Fibroblast of skin of left biceps (primary cell): ENCODE data around the gene CDK5.

Experiments
- DNase-seq, 2 experiments: peaks; one replicate each; pipeline ENCODE4 v3.0.0-alpha.2; 2013; ENCODE audit warnings: low read depth in 2 of 2

Gene CDK5

DNA sequence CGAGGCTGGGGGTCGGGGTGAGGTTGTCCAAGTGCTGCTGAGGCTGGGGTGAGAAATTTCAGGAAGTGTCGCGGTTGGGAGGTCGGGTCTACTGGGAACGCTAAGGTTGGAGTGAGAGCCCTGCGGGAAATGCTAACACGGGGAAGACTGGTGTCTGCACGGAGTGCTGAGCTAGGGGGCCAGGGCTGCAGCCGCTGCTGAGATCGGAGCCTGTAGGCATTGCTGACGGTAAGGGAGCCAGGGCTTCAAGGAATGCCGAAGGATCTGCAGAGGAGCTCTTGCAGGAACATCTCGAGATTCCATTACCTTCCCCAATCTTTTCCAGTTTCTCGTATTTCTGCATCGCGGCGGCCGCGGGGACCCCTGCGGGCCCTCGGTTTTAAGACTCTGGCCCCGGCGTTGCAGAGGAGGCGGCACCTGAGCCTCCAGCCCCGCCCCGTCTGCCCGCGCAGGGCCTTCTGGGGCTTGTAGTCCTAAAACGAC, at the start of gene CDK5:
TSS of gene CDK5 (minus strand) at position 392 of the 483 bp plus-strand sequence. CDS start at position 343, 49 bp downstream.
- DNase-seq, result no peak

DNA sequence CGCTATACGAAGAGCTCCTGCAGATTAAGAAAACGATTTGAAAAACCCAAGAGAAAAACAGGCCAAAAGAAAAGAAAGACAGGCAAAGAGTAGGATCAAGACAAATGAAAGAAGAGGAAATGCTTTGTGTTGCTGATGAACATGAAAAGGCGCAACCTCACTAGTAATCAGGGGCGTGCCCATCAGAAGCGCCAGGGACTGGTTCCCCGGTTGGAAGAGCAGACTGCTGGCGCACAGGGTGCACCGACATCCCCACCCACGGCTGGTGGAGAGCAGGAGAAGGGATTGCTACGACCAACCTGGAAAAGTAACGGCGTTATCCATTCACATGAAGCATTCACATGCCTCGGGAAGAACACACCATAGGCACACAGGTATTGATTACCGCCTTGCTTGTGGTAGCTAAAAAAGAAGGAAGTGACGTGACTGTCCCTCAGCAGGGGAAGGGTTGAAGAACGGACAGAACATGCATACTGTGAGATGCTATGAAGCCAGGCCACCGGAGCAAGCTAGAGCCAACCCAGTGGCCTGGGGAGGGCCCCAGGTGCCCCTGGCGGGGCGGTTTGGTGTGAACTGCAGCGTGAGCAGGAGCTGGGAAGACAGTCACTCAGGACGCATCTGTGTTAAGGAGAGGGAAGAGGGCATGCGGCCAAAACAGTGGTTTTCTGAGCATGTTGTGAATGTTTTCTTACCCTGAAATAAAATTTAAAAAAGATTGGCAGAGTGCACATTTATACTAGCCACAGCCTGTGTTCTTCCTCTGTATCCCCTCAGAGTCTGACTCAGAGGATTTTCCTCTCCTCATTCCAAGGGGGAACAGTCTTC, 46.9 kb upstream of the CDK5 start:
- peak; percentile 78 to 82 for DNase-seq

DNA sequence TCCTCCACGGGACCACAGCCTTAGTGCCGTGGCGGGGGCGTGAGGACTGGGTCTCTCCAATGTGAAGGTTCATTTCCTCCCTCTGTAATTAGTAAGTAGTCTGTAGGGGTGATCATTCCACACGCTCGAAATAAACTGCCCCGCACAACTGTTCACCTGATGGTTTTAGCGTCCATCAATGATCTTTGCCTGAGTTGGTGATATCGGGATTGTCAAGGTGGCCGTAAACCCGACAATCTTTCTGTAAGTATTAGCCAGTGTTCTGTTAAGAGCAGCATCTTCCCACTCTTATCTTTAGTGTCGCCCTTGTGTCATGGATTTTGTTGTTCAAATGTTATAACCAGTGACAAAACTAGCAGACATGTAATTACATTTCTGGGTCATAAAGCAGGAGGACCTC, 46.3 kb upstream of the CDK5 start:
- DNase-seq, result no peak

DNA sequence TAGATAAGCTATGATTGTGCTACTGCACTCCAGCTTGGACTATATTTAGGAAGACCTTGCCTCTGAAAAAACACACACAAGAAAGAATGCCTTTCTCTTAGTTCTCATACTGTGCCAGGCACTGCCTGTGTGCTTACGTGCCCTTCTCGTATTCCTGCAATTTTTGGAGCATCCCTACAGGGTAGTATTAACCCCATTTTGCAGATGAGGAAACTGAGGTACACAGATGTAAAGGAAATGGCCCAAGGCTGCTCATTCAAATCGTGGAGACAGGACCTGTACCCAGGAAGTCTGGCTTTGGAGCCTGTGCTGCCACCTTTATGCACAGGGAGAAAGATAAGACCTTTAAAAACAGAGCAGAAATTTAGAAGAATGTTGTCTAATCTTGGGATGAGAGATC, 45.3 kb upstream of the CDK5 start:
- no peak for DNase-seq

DNA sequence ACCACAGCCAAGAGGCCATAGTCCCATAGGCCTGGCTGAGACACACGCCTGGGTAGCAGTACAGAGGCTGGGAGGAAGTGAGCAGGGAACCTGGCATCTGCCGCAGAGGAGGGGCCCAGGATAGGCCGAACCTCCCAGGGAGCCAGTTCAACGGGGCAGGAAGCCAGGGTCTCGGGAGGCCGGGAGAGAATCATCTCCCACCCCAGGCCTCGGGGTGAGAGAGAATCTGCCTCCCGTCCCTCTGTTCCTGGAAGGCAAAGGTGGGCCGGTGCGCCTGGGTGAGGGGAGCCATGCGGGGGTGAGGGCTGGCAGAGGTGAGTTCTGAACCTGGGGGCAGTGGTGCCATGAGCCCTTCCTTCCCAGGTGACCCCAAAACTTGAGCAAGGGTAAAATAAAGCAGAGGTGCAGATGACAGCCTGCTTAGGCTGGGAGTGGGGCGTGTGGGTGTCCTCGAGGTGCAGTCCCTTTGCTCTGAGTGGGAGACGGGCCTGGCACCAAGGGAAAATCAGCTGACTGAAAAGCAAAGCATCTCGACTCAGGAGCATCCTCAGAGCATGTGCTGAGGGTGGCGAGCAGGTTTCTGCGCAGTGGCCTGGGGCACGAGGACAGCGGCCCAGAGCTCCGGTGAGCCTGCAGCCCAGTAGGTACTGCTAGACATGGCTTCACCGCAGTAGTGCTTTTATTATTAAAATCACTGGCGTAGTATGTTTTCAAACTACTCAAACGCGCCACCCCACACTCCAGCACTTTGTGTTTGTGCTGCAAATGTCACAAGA, 44.1 kb upstream of the CDK5 start:
- no peak for DNase-seq

DNA sequence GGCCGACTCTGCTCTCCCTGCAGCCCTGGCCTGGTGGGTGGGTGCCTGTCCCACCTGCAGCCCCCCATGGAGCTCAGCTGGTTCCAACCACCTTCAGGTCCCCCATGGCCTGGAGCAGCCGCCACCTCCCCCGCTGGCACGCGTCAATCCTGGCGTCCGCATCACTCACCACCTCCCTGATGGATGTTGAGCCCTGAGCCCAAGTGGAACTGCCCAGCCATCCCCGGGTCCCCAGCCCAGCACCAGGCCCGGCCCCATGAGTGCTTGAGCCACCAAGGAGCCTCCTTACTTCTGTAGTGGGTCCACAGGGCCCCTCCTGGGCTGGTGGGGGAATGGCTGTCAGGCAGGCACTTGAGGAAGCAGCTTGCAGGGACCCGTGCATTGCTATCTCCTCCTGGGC, 43.2 kb upstream of the CDK5 start:
- no peak for DNase-seq

DNA sequence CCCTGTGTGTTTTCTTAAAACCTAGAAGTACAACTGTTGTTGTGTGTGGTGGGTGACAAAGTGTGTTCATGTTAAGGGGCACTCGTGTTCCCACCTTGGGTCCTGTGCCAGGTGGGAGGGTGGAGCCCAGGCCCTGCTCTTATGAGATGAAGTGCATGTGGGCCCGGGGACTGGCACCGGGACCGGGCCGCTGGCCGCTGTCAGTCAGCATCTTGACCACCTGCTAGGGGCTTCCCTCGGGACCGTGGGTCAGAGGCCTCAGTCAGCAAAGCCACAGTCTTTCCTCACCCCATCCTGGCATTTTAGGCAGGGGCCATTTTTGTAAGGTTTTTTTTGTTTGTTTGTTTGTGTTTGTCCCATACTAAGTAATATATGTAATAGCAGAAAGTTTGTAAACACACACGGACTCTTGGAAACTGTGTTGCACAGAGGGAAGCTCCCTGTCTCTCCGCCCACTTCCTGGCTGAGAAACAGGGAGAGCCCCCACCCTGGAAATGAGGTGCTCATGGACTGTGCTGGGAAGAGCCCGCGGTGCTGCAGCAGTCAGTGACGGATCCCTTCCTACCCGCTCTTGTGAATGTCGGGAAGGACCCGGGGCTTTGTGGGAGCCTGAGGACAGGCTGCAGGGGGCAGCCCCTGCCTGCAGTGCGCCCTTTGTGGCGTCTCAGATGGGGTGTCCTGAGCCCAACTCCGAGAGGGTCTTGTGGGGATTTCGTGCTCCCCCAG, 42.0 kb upstream of the CDK5 start:
- DNase-seq, result no peak

DNA sequence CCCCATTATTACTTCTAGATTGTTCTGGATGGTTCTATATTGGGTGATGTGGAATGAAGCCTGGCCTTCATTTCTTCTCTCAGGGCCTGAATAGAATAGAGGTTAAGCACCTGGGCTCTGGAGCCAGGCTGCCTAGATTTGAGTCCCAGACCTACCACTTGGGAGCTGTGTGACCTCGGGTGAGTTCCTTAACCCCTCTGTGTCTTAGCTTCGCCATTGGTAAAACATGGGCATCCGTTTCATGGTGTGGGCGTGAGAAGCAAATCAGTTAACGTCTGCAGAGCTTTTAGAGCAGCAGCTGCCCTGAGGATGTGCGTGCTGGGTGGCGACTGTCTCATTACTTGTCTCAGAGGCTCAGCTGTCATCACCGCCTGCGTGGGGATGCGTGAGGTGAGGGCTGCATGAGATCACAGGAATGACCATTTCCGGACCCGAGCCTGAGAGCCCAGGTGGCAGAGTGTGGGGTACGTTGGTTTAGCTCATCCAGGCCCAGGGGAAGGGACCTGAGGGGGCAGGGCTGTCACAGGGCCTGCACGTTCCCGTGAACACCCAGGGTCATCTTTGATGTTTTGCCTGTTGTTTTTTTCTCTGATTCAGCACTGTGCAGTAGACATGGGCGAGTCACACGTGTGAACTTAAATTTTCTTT, 38.3 kb upstream of the CDK5 start:
- no peak for DNase-seq

DNA sequence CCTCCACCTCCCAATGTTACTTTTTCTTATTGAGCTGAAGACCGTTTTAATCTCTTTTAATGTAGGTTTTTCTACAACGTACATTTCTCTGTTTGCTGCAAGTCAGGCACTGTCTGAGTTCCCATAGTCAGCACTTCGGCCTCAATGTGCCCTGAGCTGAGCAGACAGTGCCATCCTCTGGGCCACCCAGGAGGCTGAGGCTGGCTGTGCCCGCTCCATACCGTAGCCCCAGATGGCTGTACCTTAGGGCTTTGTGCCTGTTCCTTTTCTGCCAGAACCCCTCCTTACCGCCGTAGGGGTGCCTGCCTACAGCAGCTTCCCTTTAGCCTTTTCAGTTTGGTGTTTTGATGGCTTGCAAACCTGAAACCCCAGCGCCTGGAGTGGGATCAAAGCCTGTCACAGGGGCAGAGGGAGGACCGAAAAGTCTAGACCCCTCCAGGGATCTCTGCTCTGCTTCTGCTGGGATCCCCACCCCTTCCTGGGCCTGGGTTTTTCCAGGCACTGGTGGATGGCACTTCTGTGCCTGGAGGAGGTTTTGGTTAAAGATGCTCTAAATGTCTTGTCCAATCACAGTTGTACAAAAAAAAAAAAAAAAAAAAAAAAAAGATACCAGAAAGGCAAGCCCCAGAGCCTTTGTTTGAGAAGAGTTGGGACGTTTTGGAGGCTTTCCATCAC, 37.6 kb upstream of the CDK5 start:
- DNase-seq, result no peak

DNA sequence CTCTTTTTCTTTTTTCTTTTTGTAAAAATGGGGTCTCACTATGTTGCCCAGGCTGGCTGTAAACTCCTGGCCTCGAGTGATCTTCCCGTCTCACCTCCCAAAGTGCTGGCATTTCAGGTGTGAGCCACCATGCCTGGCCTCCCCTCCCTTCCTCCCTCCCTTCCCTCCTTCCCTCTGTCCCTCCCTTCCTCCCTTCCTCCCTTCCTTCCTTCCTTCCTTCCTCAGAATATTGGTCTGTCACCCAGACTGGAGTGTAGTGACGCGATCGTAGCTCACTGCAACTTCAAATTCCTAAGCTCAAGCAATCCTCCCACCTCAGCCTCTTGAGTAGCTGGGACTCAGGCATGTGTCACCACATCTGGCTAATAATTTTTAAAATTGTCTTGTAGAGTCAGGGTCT, 37.0 kb upstream of the CDK5 start:
- no peak for DNase-seq

DNA sequence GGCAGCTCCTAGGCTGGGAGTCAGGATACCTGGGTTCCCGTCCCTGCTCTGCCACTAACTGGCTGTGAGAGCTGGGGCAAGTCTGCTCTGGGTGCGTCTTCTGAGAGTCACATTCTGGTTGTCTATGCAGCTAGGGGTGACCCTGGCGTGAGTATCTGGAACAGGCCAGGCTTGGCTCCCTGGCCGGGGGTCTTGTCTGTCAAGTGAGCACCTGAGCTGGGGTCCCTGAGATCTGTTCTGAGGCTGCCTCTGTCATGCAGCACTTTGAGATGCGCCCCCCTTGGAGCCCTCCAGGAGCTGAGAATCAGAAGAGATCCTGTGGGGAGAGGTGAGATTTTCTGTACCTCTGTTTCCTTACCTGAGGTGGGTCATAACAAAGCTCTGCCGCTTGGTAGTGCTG, 36.1 kb upstream of the CDK5 start:
- DNase-seq, result no peak

DNA sequence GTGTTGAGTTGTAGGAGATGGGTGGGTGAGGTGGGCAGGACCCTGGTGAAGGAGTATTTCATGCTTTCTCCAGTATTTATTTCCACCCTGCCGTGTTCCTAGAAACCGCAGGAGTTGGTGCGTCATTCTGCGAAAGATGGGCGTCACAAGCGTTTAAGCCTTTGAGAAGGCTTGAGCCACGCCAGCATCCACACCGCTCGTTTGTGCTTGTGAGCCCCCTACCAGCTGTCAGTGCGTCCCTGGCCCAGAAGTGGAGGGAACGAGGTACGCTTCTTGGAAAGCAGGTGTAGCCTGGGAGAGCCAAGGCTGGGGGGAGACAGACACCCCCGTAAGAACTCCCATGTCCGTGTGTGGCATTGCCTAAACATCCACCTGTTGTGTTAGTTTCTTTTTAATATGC, 34.3 kb upstream of the CDK5 start:
- no peak for DNase-seq

DNA sequence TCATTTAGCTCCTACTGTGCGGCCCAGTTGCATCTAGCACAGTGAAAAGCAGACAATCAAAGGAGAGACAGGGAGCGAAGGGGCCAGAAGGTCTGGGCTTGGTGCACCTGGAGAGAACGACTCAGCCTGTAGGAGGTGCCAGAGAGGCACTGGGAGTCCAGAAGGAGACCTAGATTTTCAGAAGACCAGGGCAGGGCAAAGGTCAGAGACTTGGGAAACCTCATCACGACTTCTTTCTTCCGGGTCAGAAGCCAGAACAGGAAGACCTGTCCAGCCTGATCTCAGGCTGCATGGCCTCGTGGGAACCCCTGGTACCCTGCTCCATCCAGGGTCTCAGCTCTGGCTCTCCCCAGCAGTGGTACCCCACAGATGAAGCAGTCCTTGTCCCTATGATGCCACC, 33.7 kb upstream of the CDK5 start:
- no peak for DNase-seq

DNA sequence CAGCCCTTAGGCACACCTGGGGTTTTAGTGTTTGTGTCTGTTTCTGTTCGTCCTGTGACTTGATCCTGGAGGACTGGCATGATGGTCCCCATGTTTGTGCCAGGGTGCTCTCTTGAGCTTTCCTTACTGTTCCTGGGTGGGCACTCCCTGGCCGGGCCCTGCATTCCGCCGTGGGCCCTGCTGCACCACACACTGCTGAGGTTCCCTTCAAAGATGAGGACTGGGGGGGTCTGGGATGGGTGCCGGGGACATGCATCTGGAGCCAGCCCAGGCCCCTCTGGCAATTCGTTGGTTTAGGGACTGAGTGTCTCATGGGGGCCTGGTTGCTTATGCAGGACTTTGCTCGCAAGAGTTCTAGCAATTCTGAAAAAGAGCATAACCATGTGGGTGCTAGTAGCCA, 33.3 kb upstream of the CDK5 start:
- no peak for DNase-seq

DNA sequence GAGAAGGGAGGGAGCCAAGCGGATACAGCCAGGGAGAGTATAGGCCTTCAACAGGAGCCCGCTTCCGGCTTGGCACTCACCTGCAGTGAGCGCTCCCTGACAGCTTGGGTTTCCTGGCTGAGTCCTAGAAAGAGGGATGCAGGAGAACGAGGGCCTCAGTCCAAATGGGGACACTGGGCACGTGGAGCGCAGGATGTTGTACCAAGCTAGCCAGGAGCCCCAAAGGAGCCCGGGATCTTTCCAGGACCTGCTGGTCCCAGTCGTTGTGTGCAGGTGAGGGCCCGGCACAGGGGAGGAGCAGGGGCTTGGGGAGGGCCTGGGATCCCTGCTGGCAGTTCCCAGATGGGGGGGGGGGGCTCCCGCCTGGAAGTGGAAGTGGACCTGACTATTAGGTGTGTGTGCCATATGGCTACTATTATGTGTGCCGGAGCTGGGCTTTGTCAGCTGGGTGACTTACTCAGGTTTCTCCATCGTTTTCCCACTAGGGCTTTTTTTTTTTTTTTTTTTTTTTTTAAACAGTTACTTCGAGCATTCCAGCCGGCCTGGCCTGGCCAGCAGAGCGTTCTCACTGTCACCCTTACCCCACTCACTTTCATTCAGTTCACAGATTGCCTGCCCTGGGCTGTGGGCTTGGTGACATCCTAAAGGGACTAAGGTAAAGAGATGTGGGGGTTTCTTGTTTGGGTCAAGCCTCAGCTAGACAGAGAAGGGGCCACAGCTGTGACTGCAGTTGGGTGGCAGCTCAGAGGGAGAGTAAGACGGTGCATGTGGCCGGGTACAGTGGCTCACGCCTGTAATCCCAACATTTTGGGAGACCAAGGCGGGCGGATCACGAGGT, 32.4 kb upstream of the CDK5 start:
- no peak for DNase-seq

DNA sequence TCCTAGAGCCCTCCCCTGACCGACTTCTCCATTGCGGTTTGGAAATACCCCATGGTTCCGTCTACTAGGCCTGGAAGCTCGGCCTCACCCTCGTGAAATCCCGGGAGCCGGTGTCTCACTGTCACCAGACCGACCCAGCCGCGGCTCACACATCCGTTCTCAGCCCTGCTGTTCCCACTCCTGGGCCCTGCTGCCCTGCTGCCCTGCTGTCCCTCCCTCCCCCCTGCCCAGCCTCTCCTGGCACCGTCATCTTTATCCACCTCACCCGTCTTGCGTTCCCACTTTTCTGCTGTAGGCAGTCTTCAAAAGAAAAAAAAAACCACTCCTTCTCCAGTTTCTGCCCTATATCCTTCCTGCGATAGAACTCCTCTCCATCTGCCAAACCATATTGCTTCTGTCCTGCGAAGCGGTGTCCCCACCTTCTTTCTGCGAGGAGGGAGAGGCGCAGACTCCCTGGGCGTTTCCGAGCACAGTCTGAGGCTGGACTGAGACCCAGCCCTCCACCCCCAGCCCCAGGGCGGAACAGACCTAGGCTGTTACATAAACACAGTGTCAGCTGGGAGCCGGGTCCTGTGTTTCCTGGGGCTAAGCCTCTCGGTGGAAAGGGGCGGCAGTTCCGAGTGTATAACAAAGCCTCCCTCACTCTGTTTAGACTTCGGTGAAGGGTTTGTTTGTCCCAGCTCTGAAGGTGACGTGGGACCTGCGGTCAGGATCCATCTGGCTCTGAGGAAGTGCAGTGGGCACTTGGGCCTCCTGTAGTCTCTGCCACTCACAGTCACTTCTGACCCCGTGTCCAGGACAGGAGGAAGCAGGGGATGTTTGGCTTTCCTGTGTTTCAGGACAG, 31.4 kb upstream of the CDK5 start:
- no peak for DNase-seq

DNA sequence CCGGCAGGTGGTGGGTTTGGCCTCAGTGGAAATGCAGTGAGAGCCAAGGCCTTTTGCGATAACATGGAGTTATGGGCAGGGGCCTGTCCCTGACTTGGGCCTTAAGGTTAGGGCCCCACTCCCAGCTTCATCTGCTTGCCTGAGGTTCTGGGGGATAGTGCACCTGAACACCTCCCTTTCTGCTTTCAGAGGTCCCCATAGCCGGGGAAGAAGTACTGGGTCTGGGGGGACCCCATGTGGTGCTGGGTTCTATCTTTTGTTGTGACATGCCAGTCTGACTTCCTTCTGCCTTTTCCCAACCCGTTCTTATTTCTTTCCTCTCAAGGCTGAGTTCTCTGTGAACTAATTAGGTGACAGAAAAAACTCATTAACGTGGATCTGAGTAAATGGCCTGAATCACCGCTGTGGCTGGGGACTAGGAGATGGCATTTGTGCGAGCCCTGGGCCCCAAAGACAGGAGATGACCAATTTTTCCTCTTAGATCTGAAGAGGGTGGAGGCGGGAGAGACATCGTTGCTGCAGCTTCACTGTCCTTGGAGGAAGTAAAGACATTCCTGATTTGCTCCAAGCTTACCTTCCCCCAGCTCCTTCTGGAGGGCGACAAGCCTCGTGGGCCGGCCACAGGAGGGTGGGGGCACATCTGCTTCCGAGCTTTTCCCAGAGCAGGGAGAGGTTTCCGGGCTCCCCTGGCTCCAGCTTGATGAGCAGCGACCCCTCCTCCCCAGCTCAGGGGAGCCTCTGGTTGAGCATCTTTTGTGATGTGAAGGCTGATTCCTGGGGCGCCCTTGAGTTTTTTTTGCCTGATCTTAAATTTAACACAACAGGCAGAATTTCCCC, 30.5 kb upstream of the CDK5 start:
- DNase-seq, result no peak

DNA sequence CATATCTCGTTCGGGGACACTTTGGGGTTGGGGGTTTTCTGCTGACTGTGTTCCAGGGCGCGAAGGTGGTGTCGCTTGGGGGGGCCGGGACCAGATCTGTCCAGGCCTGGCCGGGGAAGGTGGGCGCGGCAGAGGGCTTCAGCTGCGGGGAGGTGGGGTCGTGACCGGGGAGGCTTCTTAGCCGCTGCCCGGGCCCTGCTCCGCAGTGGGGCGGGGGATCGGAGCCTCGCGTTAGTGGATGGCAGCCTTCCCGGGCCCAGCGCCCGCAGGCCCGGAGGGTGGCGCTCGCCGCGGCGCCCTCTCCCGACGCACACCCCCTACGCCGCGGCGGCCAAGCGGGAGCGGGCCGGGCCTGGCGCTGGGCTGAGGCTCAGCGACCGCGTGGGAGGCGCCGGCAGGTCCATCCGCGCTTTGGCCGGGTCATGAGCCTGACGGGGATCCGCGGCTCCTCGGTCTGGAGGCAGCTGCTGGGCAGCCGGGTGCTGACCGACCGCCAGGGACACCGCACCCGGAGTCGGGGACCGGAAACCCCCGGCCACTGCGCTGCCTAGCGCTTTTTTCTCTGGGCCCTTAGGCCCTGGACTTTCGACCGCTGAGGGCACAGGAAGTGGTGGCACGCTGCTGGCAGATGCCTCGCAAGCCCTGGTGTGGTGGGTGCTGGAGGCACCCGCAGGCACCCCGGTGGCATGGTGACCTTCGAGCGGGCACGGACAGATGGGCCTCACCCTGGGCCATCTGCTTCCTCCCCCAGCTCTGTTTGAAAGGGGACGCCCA, 29.7 kb upstream of the CDK5 start:
- no peak for DNase-seq
